Myocyte (in vitro differentiated cells): ENCODE results near the gene SDK2. TPM values are rescaled to one million over a fixed set of nuclear protein-coding genes. Genes with fewer than 3 reads are reported as not detected.

Experiments
- DNase-seq: peaks from one replicate; pipeline ENCODE4 v3.0.0-alpha.2; 2012; ENCODE audit warnings: low read depth
- total RNA-seq: library from RNA; depleted of rRNA; stranded (reverse); fragments of >200 nt; gene quantifications from 2 replicates; pipeline ENCODE4 v1.2.3, GENCODE V29; 2014

Gene SDK2
- total RNA-seq, 1 donor from 2014 or later: not detected

DNA sequence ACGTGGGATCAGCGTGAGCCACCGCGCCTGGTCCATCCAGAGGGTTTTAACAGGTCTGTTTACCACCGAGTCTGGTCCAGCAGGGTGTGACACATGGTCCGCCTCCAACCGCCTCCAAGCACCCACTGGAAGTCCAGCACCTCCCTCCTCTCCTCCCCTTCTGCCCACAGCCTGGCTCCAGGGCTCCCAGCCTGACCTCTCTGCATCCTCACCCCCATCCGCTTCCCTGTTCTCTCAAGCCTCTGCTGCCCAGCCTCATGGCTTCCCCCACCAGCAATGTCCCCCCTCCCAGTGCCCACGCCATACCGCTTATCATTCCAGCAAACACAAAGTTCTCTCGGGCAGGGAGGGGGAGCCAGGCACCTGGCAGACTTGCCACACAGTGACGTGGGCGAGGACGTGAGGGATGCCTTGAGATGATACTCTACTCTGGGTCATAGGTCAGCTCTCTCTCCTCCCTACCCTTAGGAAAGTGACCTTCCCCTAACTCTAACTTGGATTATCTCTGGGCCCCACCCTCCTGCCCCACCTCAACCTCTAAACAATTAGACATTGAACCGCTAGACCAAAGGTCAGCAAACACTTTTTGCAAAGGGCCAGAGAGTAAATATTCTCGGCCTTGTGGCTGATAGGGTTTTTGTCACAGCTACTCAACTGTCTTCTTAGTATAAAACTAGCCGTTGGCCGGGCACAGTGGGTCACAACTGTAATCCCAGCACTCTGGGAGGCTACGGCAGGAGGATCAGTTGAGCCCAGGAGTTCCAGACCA, 355.5 kb downstream of the SDK2 start:
- no peak for DNase-seq

GRCh38 chr17:73286863-73287296, 357.4 kb downstream of the SDK2 start:
- no peak for DNase-seq

DNA sequence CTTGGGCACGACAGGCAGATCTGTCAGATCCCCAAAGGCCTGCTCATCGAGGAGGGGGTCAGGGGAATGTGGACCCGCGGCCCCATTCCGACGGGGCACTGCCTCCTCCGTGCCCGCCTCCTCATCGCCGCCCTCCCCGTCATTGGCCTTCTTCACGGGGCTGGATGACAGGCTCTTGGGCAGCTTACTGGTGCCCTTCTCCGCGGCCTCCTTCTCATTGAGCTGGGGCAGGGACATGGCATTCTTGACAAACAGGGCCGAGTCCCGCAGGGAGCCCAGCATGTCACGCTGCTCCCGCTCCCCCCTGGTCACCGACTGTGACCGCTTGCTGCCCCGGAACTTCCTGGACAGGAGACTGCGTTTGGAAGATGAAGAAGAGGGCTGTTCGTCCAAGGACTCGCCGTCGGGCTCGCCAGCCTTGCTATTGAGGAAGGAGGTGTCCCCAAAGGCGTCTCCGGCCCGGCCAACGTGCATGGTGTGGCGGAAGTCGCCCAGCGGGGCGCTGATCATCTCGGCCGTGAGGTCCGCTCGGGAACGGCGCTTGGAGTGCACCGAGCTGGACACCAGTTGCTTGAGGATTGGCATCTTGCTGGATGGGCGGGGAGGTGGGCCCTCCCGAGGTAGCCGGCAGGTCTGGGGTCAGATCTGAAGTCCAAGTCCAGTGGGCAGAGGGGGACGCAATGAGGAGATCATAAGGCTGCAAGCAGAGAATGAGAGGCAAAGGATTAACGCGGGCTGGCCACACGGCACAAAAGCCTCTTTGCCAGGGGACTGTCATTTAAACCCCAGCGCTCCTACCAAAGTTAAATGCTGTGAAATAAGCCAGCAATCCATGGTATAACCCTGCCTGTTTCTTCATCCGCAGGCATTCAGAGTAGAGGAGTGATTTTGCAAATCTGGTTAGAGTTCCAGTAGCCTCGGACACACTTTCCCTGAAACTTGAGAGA, 358.1 kb downstream of the SDK2 start:
- DNase-seq: no peak

DNA sequence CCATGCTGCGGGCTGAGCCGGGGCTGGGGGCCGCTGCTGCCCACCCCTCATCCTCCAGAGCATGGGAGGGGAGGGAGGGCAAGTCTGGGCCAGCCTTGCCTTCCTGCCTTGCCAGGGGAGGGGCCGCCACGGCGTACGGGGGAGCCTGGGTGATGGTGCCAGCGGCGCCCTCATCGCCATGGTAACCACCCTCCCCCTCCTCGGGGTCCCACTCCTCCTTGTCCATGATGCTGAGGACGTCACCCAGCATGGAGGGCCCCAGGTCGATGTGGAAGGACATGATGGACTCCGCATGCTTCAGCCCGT, 358.7 kb downstream of the SDK2 start:
- DNase-seq: no peak

DNA sequence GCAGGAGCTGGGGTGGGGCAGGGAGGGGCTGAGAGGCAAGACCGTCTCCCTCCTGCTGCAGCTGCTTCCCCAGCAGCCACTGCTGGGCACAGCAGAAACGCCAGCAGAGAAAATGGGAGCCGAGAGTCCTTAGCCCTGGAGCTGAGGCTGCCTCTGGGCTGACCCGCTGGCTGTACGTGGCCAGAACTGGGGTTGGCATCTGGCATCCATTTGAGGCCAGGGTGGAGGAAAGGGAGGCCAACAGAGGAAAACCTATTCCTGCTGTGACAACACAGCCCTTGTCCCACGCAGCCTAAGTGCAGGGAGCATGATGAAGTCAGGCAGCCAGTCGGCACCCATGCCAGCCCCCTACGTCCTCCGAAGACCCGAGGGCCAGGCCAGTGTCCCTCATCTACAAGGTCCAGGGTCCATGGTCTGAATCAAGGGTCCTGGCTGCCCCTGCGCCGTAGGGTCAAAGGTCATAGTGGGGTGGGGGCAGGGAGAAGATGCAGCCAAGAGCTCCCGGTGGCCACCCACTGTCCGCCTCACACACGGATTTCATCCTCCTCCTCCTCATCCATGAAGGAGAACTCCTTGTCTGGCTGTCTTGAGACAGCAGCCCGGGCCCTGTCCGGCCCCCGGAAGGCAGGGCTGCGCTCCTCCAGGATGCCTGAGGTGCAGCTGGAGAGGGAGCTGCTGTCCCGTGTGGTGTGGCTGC, 359.2 kb downstream of the SDK2 start:
- no peak for DNase-seq
